ENCODE results near the gene FOXK1. TPM values are rescaled to one million over a fixed set of nuclear protein-coding genes. Genes with fewer than 3 reads are reported as not detected.
A peak's percentile ranks its signal among the peaks of the same experiment; 100 is the strongest.

Gene FOXK1
- total and polyA plus RNA-seq, 2 of the 13 experiments (the other 11 are each of a cell fraction or from before 2014, with no cell fraction given) = 4.6 to 8.8 TPM

- TF ChIP-seq HNF4G (IDR thresholded peaks at IDR 0.05; ENCODE audit: borderline replicate concordance, low read depth, low read length) (no peak), HNF4G (CRISPR knock-in tag; IDR thresholded peaks at IDR 0.05; ENCODE audit: borderline replicate concordance, low read depth) (no peak), FOXA3 (CRISPR knock-in tag; IDR thresholded peaks at IDR 0.05) (peak; percentile 89), ZNF800 (CRISPR knock-in tag; IDR thresholded peaks at IDR 0.05) (no peak), PHF8 (CRISPR knock-in tag; IDR thresholded peaks at IDR 0.05) (no peak), ATRX (CRISPR knock-in tag; IDR thresholded peaks at IDR 0.05; ENCODE audit: borderline replicate concordance) (no peak), KLF16 (CRISPR knock-in tag; IDR thresholded peaks at IDR 0.05) (no peak), ZNF235 (CRISPR knock-in tag; IDR thresholded peaks at IDR 0.05; ENCODE audit: borderline replicate concordance) (no peak), SIX4 (CRISPR knock-in tag; IDR thresholded peaks at IDR 0.05) (no peak), ZNF263 (CRISPR knock-in tag; IDR thresholded peaks at IDR 0.05) (0 out of 2 replicates have a peak, but pooled peaks have one; percentile 38), NFATC3 (CRISPR knock-in tag; IDR thresholded peaks at IDR 0.05) (no peak), ZFP36L1 (CRISPR knock-in tag; IDR thresholded peaks at IDR 0.05) (no peak), ZNF772 (CRISPR knock-in tag; IDR thresholded peaks at IDR 0.05) (no peak), ZNF138 (CRISPR knock-in tag; IDR thresholded peaks at IDR 0.05; ENCODE audit: low read depth) (no peak), ZKSCAN8 (CRISPR knock-in tag; IDR thresholded peaks at IDR 0.05; ENCODE audit: borderline replicate concordance) (0 out of 2 replicates have a peak, but pooled peaks have one; percentile 52), ZNF256 (CRISPR knock-in tag; conservative IDR thresholded peaks at IDR 0.05) (no peak), ZNF124 (CRISPR knock-in tag; IDR thresholded peaks at IDR 0.05) (no peak), ZKSCAN1 (IDR thresholded peaks at IDR 0.05; ENCODE audit: low read length) (no peak), ZNF275 (CRISPR knock-in tag; IDR thresholded peaks at IDR 0.05; ENCODE audit: borderline replicate concordance) (no peak), GABPB1 (CRISPR knock-in tag; IDR thresholded peaks at IDR 0.05) (no peak), SNAPC5 (CRISPR knock-in tag; IDR thresholded peaks at IDR 0.05; ENCODE audit: borderline replicate concordance) (no peak), ZSCAN12 (CRISPR knock-in tag; IDR thresholded peaks at IDR 0.05) (no peak), BHLHE40 (IDR thresholded peaks at IDR 0.05; ENCODE audit: low read length) (no peak), MLX (CRISPR knock-in tag; IDR thresholded peaks at IDR 0.05) (0 out of 2 replicates have a peak, but pooled peaks have one; percentile 38), MED8 (CRISPR knock-in tag; IDR thresholded peaks at IDR 0.05; ENCODE audit: insufficient replicate concordance) (no peak), ZNF337 (CRISPR knock-in tag; IDR thresholded peaks at IDR 0.05; ENCODE audit: borderline replicate concordance, low read depth) (no peak), ZNF317 (CRISPR knock-in tag; IDR thresholded peaks at IDR 0.05) (no peak), SNAPC2 (CRISPR knock-in tag; IDR thresholded peaks at IDR 0.05) (no peak), ARNTL (CRISPR knock-in tag; IDR thresholded peaks at IDR 0.05) (no peak)
Measured at GRCh38 chr7:4712281-4713182, 30.4 kb downstream of the FOXK1 start (continued).

All from HepG2 (cell line).